AG04450 (cell line): ENCODE measurements around the gene EMC6. TPM values are rescaled to one million over a fixed set of nuclear protein-coding genes. Genes with fewer than 3 reads are reported as not detected.

Experiments used
- CTCF ChIA-PET: fragments of 300-600, 350-600 bp; formaldehyde crosslinking; extraction: SDS; loops from one replicate; lab custom pipeline; 2022; ENCODE audit warnings: antibody characterized with exemption, inconsistent platforms; lab: Charles Lee
- POLR2A ChIA-PET: fragments of 350-600 bp; formaldehyde crosslinking; extraction: SDS; loops from one replicate; lab custom pipeline; 2021; ENCODE audit warnings: antibody characterized with exemption, inconsistent platforms; lab: Yijun Ruan, JAX
- DNase-seq: peaks from one replicate; pipeline ENCODE4 v3.0.0-alpha.2; 2011; ENCODE audit warnings: low read depth, low spot score
- H3K27ac ChIP-seq: one replicate; pipeline ENCODE4 v1.5.1; 2012; ENCODE audit warnings: low read depth, low read length, control low read depth
- H3K27me3 ChIP-seq: one replicate; pipeline ENCODE4 v1.6.0; 2012; ENCODE audit warnings: low read length; ENCODE audit not compliant: control insufficient read depth, insufficient read depth
- H3K4me3 ChIP-seq: 2 replicates; pipeline ENCODE4 v1.5.1; 2011; ENCODE audit warnings: mild to moderate bottlenecking, low read depth, low read length, control low read depth
- H3K9me3 ChIP-seq: 2 replicates; pipeline ENCODE4 v1.5.1; 2012; ENCODE audit warnings: low read length; ENCODE audit not compliant: control insufficient read depth, insufficient read depth
- CTCF ChIP-seq: IDR thresholded peaks from 2 replicates; pipeline ENCODE4 v1.5.1; 2011; ENCODE audit warnings: low read depth, low read length, control low read depth, inconsistent platforms
- polyA plus RNA-seq: library from polyadenylated mRNA; depleted of rRNA; stranded (reverse); fragments of >200 nt; gene quantifications from 2 replicates; pipeline ENCODE4 v1.2.3, GENCODE V29; 2011

Gene EMC6
- polyA plus RNA-seq, 1 experiment, result 23.4 TPM

- no peaks in the 10 kb centered on the region; the same call in 1 of the 2 replicates for H3K9me3 ChIP-seq
- DNase-seq, result peak; percentile 83
- CTCF ChIA-PET, result interaction anchor here (0.6 kb wide), 1 partner anchor 17 kb away, joined by 3 read pairs; no protein-coding TSS in a partner anchor
- H3K4me3 ChIP-seq, result peak overlapping the region; percentile 97
- no peak for TF ChIP-seq CTCF
- H3K27ac ChIP-seq, result peak overlapping the region; percentile 99
- H3K27me3 ChIP-seq, result no peaks in the 10 kb centered on the region
- POLR2A ChIA-PET, result interaction anchor here (0.6 to 1.9 kb wide), 25 partner anchors 8 to 1351 kb away, joined by 3 to 32 read pairs (median 5); partner anchors contain the start of genes CTNS, HASPIN, P2RX5 and SHPK
Observed at GRCh38 chr17:3667366-3668278, 990 bp upstream of the EMC6 start.

- TF ChIP-seq CTCF, result no peak
- Histone ChIP-seq H3K9me3 (no peaks in the 10 kb centered on the region; the same call in 1 of the 2 replicates), H3K27ac (no peak overlapping the region), H3K27me3 (no peaks in the 10 kb centered on the region), H3K4me3 (peak overlapping the region; percentile 94)
- ChIA-PET POLR2A (interaction anchor here (0.7 kb wide), 2 partner anchors 40 to 42 kb away, joined by 3 read pairs; no protein-coding TSS in a partner anchor), CTCF (no interaction called here)
- no peak for DNase-seq
Observed at GRCh38 chr17:3669085-3669347, 404 bp downstream of the EMC6 start.

GRCh38 chr17:3669548-3669947 is 936 bp downstream of the EMC6 start:
- CTCF ChIA-PET, result interaction anchor here (1.0 to 1.1 kb wide), 2 partner anchors 8 to 13 kb away, joined by 3 to 4 read pairs; no protein-coding TSS in a partner anchor
- Histone ChIP-seq H3K27me3 (no peaks in the 10 kb centered on the region), H3K4me3 (peak overlapping the region; percentile 94), H3K9me3 (no peaks in the 10 kb centered on the region; the same call in 1 of the 2 replicates), H3K27ac (no peak overlapping the region)
- no peak for TF ChIP-seq CTCF
- DNase-seq, result no peak
- POLR2A ChIA-PET, result no interaction called here

- CTCF ChIA-PET, result no interaction called here
- no peak for DNase-seq
- no peaks in the 10 kb centered on the region for H3K27me3 ChIP-seq
- no peak overlapping the region for H3K27ac ChIP-seq
- no peak for TF ChIP-seq CTCF
- POLR2A ChIA-PET, result no interaction called here
- H3K4me3 ChIP-seq, result no peak overlapping the region
- H3K9me3 ChIP-seq, result no peaks in the 10 kb centered on the region; the same call in 1 of the 2 replicates
Observed at GRCh38 chr17:3672571-3672970, 4.0 kb downstream of the EMC6 start.

- H3K27ac ChIP-seq, result no peak overlapping the region
- DNase-seq, result no peak
- CTCF ChIA-PET, result interaction anchor here (0.6 kb wide), 1 partner anchor 162 kb away, joined by 5 read pairs; no protein-coding TSS in a partner anchor
Observed at GRCh38 chr17:3675886-3676285, 7.3 kb downstream of the EMC6 start.

More at GRCh38 chr17:3675886-3676285, 7.3 kb downstream of the EMC6 start:
- no peak for TF ChIP-seq CTCF
- Histone ChIP-seq H3K4me3 (no peak overlapping the region), H3K9me3 (no peaks in the 10 kb centered on the region; the same call in 1 of the 2 replicates), H3K27me3 (peaks cover 5% of the 10 kb centered on the region)
- POLR2A ChIA-PET, result no interaction called here
